Glutamatergic neuron (in vitro differentiated cells): Measurements from ENCODE around the gene FBXO42. TPM values are rescaled to one million over a fixed set of nuclear protein-coding genes. Genes with fewer than 3 reads are reported as not detected.

Experiments used
- DNase-seq: peaks from one replicate; pipeline ENCODE4 v3.0.0; 2022
- H3K27ac Mint-ChIP-seq: one replicate; pipeline ENCODE4 v1.8.0; 2020; ENCODE audit warnings: mild to moderate bottlenecking, mixed read lengths, inconsistent platforms; ENCODE audit not compliant: unreplicated experiment
- H3K27me3 Mint-ChIP-seq: one replicate; pipeline ENCODE4 v1.8.0; 2020; ENCODE audit warnings: mild to moderate bottlenecking, moderate library complexity, mixed read lengths, inconsistent platforms; ENCODE audit not compliant: unreplicated experiment
- H3K36me3 Mint-ChIP-seq: one replicate; pipeline ENCODE4 v1.8.0; 2020; ENCODE audit warnings: mild to moderate bottlenecking, mixed read lengths, inconsistent platforms; ENCODE audit not compliant: unreplicated experiment
- H3K4me1 Mint-ChIP-seq: one replicate; pipeline ENCODE4 v1.8.0; 2020; ENCODE audit warnings: mild to moderate bottlenecking, low read depth, mixed read lengths, inconsistent platforms; ENCODE audit not compliant: unreplicated experiment
- H3K4me3 Mint-ChIP-seq: one replicate; pipeline ENCODE4 v1.8.0; 2020; ENCODE audit warnings: mild to moderate bottlenecking, mixed read lengths, inconsistent platforms; ENCODE audit not compliant: unreplicated experiment
- H3K9me3 Mint-ChIP-seq: one replicate; pipeline ENCODE4 v1.8.0; 2020; ENCODE audit warnings: mild to moderate bottlenecking, moderate library complexity, mixed read lengths, inconsistent platforms; ENCODE audit not compliant: unreplicated experiment
- CTCF ChIP-seq: fragments of 200-600 bp; sonication (generic); IDR thresholded peaks from one replicate; pipeline ENCODE4 v1.5.0; 2021; ENCODE audit not compliant: partially characterized antibody, unreplicated experiment
- total RNA-seq: library from RNA; stranded (reverse); fragmentation: NEBNext Ultra II Directional; extraction: Animal tissue kit (Norgen Biotek cat#: 25700); gene quantifications from one replicate; pipeline ENCODE4 v1.2.1, GENCODE V29; 2021; ENCODE audit not compliant: unreplicated experiment

The FBXO42 gene
- total RNA-seq, 1 donor from 2014 or later = 27.7 TPM

- H3K4me1 Mint-ChIP-seq = peaks cover 1% of the 10 kb centered on the region
- peaks cover 5% of the 10 kb centered on the region for H3K36me3 Mint-ChIP-seq
- DNase-seq = no peak
- H3K9me3 Mint-ChIP-seq = peaks cover 2% of the 10 kb centered on the region
- no peak for TF ChIP-seq CTCF
- no peak overlapping the region for H3K4me3 Mint-ChIP-seq
- H3K27me3 Mint-ChIP-seq = no peaks in the 10 kb centered on the region
- H3K27ac Mint-ChIP-seq = no peak overlapping the region
These were observed 84.5 kb downstream of the FBXO42 start for GRCh38 chr1:16267690-16268180.

DNA sequence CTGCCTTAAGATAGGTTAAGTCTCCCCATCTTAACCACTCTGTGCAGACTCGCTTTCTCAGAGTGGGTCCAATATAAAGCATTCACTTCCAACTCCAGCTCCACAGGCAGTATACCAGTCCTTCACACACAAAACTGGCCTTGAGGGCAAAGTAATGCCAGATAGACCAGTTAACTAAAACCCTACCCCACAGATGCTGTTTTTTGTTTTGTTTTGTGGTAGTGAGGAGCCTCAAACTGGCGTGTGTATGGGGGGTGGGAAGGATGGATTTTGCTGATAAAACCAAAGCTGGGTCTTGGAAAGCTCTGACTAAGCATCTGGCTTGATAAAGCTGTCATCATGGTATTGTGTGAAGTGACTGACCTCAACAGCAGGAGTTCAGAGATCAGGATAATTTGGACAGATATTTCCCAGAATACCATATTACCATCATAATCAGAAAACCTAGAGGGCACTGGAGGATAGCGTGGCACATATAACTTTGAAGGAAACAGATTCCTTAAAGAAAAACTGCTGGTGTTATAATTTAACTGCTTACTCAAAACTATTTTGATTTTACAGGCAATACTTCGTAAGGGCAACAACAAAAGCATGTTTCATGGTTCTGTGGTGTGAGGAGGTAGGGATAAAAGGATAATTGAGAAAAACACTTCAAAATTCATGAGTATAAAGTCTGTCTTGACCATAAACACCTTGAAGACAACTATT is 85.7 kb downstream of the FBXO42 start:
- Mint-ChIP-seq H3K36me3 (peaks cover 5% of the 10 kb centered on the region), H3K4me1 (peaks cover 1% of the 10 kb centered on the region), H3K27me3 (no peaks in the 10 kb centered on the region), H3K9me3 (peaks cover 2% of the 10 kb centered on the region), H3K4me3 (no peak overlapping the region), H3K27ac (no peak overlapping the region)
- no peak for TF ChIP-seq CTCF
- no peak for DNase-seq

- no peak overlapping the region for H3K4me3 Mint-ChIP-seq
These were observed 90.2 kb downstream of the FBXO42 start for GRCh38 chr1:16262067-16262466.

GRCh38 chr1:16260814-16261213 is 91.5 kb downstream of the FBXO42 start:
- Mint-ChIP-seq H3K27ac (no peak overlapping the region), H3K36me3 (no peaks in the 10 kb centered on the region), H3K27me3 (peaks cover 1% of the 10 kb centered on the region), H3K4me3 (no peak overlapping the region), H3K9me3 (peaks cover 2% of the 10 kb centered on the region), H3K4me1 (peaks cover 15% of the 10 kb centered on the region)
- DNase-seq = no peak
- TF ChIP-seq CTCF = no peak

More at GRCh38 chr1:16262067-16262466, 90.2 kb downstream of the FBXO42 start:
- no peak for DNase-seq
- Mint-ChIP-seq H3K4me1 (peaks cover 5% of the 10 kb centered on the region), H3K27ac (no peak overlapping the region), H3K27me3 (no peaks in the 10 kb centered on the region), H3K9me3 (peaks cover 2% of the 10 kb centered on the region), H3K36me3 (no peaks in the 10 kb centered on the region)
- TF ChIP-seq CTCF = no peak

DNA sequence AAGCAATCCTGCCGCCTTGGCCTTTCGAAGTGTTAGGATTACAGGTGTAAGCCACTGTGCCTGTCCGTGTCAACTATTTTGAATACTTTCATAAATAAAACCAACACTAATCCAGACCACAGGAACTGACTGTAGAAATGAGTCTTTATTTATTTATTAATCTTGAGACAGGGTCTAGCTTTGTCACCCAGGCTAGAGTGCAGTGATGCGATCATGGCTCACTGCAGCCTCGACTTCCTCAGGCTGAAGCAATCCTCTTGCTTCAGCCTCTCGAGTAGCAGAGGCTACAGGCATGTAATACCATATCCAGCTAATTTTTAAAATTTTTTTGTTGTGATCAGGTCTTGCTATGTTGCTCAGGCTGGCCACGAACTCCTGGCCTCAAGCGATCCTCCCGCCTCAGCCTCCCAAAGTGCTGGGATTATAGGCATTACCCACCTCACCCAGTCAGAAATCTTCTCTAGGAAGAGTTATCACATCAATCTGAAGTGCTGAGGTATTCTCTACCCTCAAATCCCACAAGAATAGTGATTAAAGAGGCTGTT is 93.6 kb downstream of the FBXO42 start:
- no peak for TF ChIP-seq CTCF
- Mint-ChIP-seq H3K27me3 (peaks cover 4% of the 10 kb centered on the region), H3K27ac (no peak overlapping the region), H3K36me3 (no peaks in the 10 kb centered on the region), H3K4me3 (no peak overlapping the region), H3K4me1 (peaks cover 31% of the 10 kb centered on the region), H3K9me3 (peaks cover 2% of the 10 kb centered on the region)
- no peak for DNase-seq
